Kidney (tissue), 14 donors: ENCODE data around the gene NPC1. TPM values are rescaled to one million over a fixed set of nuclear protein-coding genes. Genes with fewer than 3 reads are reported as not detected.

ENCODE experiments used
- DNase-seq, 5 donors: peaks; one replicate each; pipeline ENCODE4 v3.0.0-alpha.2; 2013 to 2020
- FAIRE-seq: peaks from 2 replicates; lab custom pipeline; 2012; peaks lifted over from hg19 to GRCh38; lab: Jason Lieb, UNC
- H3K27ac ChIP-seq, 2 donors: one replicate each; pipeline ENCODE4 v1.7.0; 2013; ENCODE audit warnings: low read depth in 2 of 2, low read length in 2 of 2, inconsistent platforms in 1 of 2
- H3K27me3 ChIP-seq: one replicate; pipeline ENCODE4 v1.7.1; 2013; ENCODE audit warnings: low read length, inconsistent platforms; ENCODE audit not compliant: control insufficient read depth, insufficient read depth
- H3K36me3 ChIP-seq, 3 donors: one replicate each; pipeline versions ENCODE4 v1.7.0 to v1.7.1; 2013; ENCODE audit warnings: low read length in 3 of 3, control low read depth in 1 of 3, inconsistent platforms in 1 of 3; ENCODE audit not compliant: insufficient read depth in 3 of 3, control insufficient read depth in 2 of 3
- H3K4me1 ChIP-seq, 3 donors: one replicate each; pipeline versions ENCODE4 v1.7.0 to v1.7.1; 2013; ENCODE audit warnings: low read length in 3 of 3, inconsistent platforms in 1 of 3, low read depth in 1 of 3; ENCODE audit not compliant: control insufficient read depth in 2 of 3, insufficient read depth in 2 of 3
- H3K4me3 ChIP-seq, 3 donors: one replicate each; pipeline versions ENCODE4 v1.7.0 to v1.8.1; 2013; ENCODE audit warnings: low read length in 3 of 3, control low read depth in 1 of 3, inconsistent platforms in 1 of 3
- H3K9ac ChIP-seq, 3 donors: one replicate each; pipeline versions ENCODE4 v1.7.0 to v1.7.1; 2013; ENCODE audit warnings: low read length in 3 of 3, control low read depth in 1 of 3, inconsistent platforms in 1 of 3
- H3K9me3 ChIP-seq, 3 donors: one replicate each; pipeline versions ENCODE4 v1.7.0 to v1.7.1; 2013; ENCODE audit warnings: low read length in 3 of 3, control low read depth in 1 of 3, inconsistent platforms in 1 of 3; ENCODE audit not compliant: control insufficient read depth in 2 of 3, insufficient read depth in 1 of 3
- CTCF ChIP-seq: IDR thresholded peaks from 3 replicates; pipeline ENCODE4 v1.5.1; 2012; ENCODE audit warnings: mild to moderate bottlenecking, moderate library complexity, borderline replicate concordance; ENCODE audit not compliant: insufficient read depth; ENCODE audit errors: extremely low read depth
- intact Hi-C: fragments of 100-400 bp; cut with DNase I; formaldehyde crosslinking; loops from one replicate; pipeline ENCODE4 v1.11.1; 2022
- polyA plus RNA-seq: library from polyadenylated mRNA; stranded (reverse); fragments of 350-450 nt; fragmentation: Illumina TruSeq; extraction: RNeasy Lipid Tissue Mini Kit (QIAGEN cat#74804); gene quantifications from one replicate; pipeline ENCODE4 v1.2.3, GENCODE V29; 2014; ENCODE audit warnings: low read depth, low replicate concordance; ENCODE audit not compliant: insufficient read depth
- total RNA-seq: library from RNA; stranded (reverse); fragmentation: NEBNext Ultra II Directional; extraction: Animal tissue kit (Norgen Biotek cat#: 25700); gene quantifications from one replicate; pipeline ENCODE4 v1.2.1, GENCODE V29; 2021
- donor health status: control.
- donor health status: control.
- donor health status: control.
- donor health status: control.
- donor health status: control.
- donor health status: DM: yes; HTN: yes; CAD: no.
- donor health status: Normal renal cell carcinoma (clear cell type).

Gene NPC1
- total and polyA plus RNA-seq, 2 donors from 2014 or later = 16.0 to 50.2 TPM

- DNase-seq (no peak), FAIRE-seq (no peak)
- Histone ChIP-seq H3K9me3 (no peaks in the 10 kb centered on the region), H3K9ac (no peak overlapping the region), H3K27ac (no peak overlapping the region), H3K36me3 (peaks cover 4 to 75% (median 57%) of the 10 kb centered on the region in 3 donors), H3K27me3 (no peaks in the 10 kb centered on the region), H3K4me1 (no peaks in the 10 kb centered on the region), H3K4me3 (no peak overlapping the region)
- intact Hi-C loops = no loop called here
- no peak for TF ChIP-seq CTCF
Observed at GRCh38 chr18:23540867-23541266, 45.4 kb downstream of the NPC1 start.

- H3K4me3 ChIP-seq = no peak overlapping the region
- no peak overlapping the region for H3K27ac ChIP-seq
- intact Hi-C loops = no loop called here
- FAIRE-seq = no peak
- H3K9me3 ChIP-seq = no peaks in the 10 kb centered on the region
- no peaks in the 10 kb centered on the region for H3K4me1 ChIP-seq
- peaks cover 4 to 77% (median 65%) of the 10 kb centered on the region in 3 donors for H3K36me3 ChIP-seq
- TF ChIP-seq CTCF = no peak
- no peaks in the 10 kb centered on the region for H3K27me3 ChIP-seq
- no peak for DNase-seq
- no peak overlapping the region for H3K9ac ChIP-seq
Observed at GRCh38 chr18:23539911-23540525, 46.3 kb downstream of the NPC1 start.

- no peak overlapping the region for H3K9ac ChIP-seq
- H3K4me3 ChIP-seq = no peak overlapping the region
- H3K9me3 ChIP-seq = no peaks in the 10 kb centered on the region
- intact Hi-C loops = no loop called here
- H3K36me3 ChIP-seq = peaks cover 4 to 82% (median 65%) of the 10 kb centered on the region in 3 donors
- H3K27ac ChIP-seq = no peak overlapping the region
- no peak for FAIRE-seq
- no peak for TF ChIP-seq CTCF
- DNase-seq = no peak
- H3K4me1 ChIP-seq = no peaks in the 10 kb centered on the region
- no peaks in the 10 kb centered on the region for H3K27me3 ChIP-seq
Observed at GRCh38 chr18:23539296-23539695, 47.0 kb downstream of the NPC1 start.

- no peaks in the 10 kb centered on the region for H3K9me3 ChIP-seq
- H3K4me3 ChIP-seq = no peak overlapping the region
- no peaks in the 10 kb centered on the region for H3K27me3 ChIP-seq
- no peak for TF ChIP-seq CTCF
- intact Hi-C loops = no loop called here
- DNase-seq = no peak
- no peaks in the 10 kb centered on the region for H3K4me1 ChIP-seq
- FAIRE-seq = no peak
- peaks cover 4 to 82% (median 63%) of the 10 kb centered on the region in 3 donors for H3K36me3 ChIP-seq
- H3K27ac ChIP-seq = no peak overlapping the region
- no peak overlapping the region for H3K9ac ChIP-seq
Observed at GRCh38 chr18:23538870-23539269, 47.4 kb downstream of the NPC1 start.
